ENCODE results near the gene PORCN. TPM values are rescaled to one million over a fixed set of nuclear protein-coding genes. Genes with fewer than 3 reads are reported as not detected.

Gene PORCN
- total RNA-seq, 1 donor from 2014 or later, result 8.9 TPM

- DNase-seq, result no peak
- H3K27me3 ChIP-seq, result no peaks in the 10 kb centered on the region
- H3K4me3 ChIP-seq, result no peak overlapping the region
- H3K9me3 ChIP-seq, result no peaks in the 10 kb centered on the region
- H3K36me3 ChIP-seq, result no peaks in the 10 kb centered on the region
- intact Hi-C loops (cut with DNase I), result no loop called here
- no peak for ATAC-seq
- no peaks in the 10 kb centered on the region for H3K4me1 ChIP-seq
- H3K27ac ChIP-seq, result no peak overlapping the region
- TF ChIP-seq, protein P1, sequence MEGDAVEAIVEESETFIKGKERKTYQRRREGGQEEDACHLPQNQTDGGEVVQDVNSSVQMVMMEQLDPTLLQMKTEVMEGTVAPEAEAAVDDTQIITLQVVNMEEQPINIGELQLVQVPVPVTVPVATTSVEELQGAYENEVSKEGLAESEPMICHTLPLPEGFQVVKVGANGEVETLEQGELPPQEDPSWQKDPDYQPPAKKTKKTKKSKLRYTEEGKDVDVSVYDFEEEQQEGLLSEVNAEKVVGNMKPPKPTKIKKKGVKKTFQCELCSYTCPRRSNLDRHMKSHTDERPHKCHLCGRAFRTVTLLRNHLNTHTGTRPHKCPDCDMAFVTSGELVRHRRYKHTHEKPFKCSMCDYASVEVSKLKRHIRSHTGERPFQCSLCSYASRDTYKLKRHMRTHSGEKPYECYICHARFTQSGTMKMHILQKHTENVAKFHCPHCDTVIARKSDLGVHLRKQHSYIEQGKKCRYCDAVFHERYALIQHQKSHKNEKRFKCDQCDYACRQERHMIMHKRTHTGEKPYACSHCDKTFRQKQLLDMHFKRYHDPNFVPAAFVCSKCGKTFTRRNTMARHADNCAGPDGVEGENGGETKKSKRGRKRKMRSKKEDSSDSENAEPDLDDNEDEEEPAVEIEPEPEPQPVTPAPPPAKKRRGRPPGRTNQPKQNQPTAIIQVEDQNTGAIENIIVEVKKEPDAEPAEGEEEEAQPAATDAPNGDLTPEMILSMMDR (IDR thresholded peaks at IDR 0.05), result no peak
Observed at GRCh38 chrX:48491809-48492208, 17.0 kb upstream of the PORCN start.

- TF ChIP-seq, protein P1 (IDR thresholded peaks at IDR 0.05), result no peak
- Histone ChIP-seq H3K4me1 (no peaks in the 10 kb centered on the region), H3K9me3 (no peaks in the 10 kb centered on the region), H3K4me3 (no peak overlapping the region), H3K27ac (no peak overlapping the region), H3K27me3 (no peaks in the 10 kb centered on the region), H3K36me3 (no peaks in the 10 kb centered on the region)
- DNase-seq (no peak), ATAC-seq (no peak)
- intact Hi-C loops (cut with DNase I), result no loop called here
Observed at GRCh38 chrX:48492293-48492910, 16.4 kb upstream of the PORCN start.

DNA sequence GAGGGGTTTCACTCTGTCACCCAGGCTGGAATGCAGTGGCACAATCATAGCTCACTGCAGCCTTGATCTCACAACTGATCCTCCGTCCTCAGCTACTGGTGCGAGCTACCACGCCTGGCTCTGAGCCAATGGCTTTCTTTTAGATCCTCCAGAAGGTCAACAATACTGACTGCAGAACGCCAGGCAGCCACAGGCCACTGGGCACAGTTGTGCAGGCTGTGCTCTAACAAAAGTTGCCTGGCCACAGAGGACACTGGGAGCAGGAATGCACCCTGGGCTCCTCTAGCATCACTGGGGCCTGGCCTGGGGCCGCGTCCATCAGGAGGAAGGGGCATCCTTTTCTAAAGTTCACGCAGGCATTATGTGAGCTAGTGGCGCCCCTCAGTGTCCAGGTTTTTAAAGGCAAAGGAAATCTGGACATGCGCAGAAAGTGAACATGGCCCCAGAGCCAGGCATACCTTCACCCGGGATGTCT is 14.9 kb upstream of the PORCN start:
- ATAC-seq, result peak; percentile 62
- Histone ChIP-seq H3K27ac (no peak overlapping the region), H3K36me3 (no peaks in the 10 kb centered on the region), H3K4me3 (no peak overlapping the region), H3K9me3 (no peaks in the 10 kb centered on the region), H3K4me1 (no peaks in the 10 kb centered on the region), H3K27me3 (no peaks in the 10 kb centered on the region)
- no peak for DNase-seq
- TF ChIP-seq, protein P1 (IDR thresholded peaks at IDR 0.05), result peak; percentile 27
- intact Hi-C loops (cut with DNase I), result no loop called here

DNA sequence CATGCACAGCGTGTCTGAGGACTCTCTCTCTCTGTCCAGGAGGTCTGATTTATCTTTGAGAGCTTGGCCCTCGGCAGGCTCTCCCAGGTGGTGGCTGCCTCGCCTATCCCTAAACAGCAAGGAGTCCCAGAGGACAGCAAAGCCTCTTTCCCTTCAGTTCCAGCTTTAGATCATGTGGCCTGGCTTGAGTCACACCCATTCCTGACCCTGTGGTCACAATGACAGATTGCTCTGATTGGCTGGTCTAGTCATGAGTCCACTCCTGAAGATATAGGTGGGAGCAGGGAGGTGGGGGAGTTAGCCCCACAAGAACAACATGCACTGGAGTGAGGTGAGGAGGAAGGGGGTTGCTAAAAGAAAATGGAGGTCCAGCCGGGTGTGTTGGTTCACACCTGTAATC is 12.1 kb upstream of the PORCN start:
- no peak for DNase-seq
- no peaks in the 10 kb centered on the region for H3K36me3 ChIP-seq
- no peak overlapping the region for H3K4me3 ChIP-seq
- H3K9me3 ChIP-seq, result no peaks in the 10 kb centered on the region
- no peaks in the 10 kb centered on the region for H3K27me3 ChIP-seq
- ATAC-seq, result no peak
- TF ChIP-seq, protein P1 (IDR thresholded peaks at IDR 0.05), result no peak
- H3K4me1 ChIP-seq, result no peaks in the 10 kb centered on the region
- intact Hi-C loops (cut with DNase I), result no loop called here
- no peak overlapping the region for H3K27ac ChIP-seq

GRCh38 chrX:48497871-48498270 is 10.9 kb upstream of the PORCN start:
- H3K4me1 ChIP-seq, result no peaks in the 10 kb centered on the region

More at GRCh38 chrX:48497871-48498270, 10.9 kb upstream of the PORCN start:
- no peak overlapping the region for H3K27ac ChIP-seq
- no peaks in the 10 kb centered on the region for H3K9me3 ChIP-seq
- ATAC-seq (no peak), DNase-seq (no peak)
- TF ChIP-seq, protein P1 (IDR thresholded peaks at IDR 0.05), result no peak
- intact Hi-C loops (cut with DNase I), result no loop called here
- H3K27me3 ChIP-seq, result no peaks in the 10 kb centered on the region
- H3K4me3 ChIP-seq, result no peak overlapping the region
- no peaks in the 10 kb centered on the region for H3K36me3 ChIP-seq
